ENCODE results near the gene KLF2. TPM values are rescaled to one million over a fixed set of nuclear protein-coding genes. Genes with fewer than 3 reads are reported as not detected.

The KLF2 gene
- total and polyA plus RNA-seq, 8 donors: 3.1 to 12.0 (median 5.2) TPM

DNA sequence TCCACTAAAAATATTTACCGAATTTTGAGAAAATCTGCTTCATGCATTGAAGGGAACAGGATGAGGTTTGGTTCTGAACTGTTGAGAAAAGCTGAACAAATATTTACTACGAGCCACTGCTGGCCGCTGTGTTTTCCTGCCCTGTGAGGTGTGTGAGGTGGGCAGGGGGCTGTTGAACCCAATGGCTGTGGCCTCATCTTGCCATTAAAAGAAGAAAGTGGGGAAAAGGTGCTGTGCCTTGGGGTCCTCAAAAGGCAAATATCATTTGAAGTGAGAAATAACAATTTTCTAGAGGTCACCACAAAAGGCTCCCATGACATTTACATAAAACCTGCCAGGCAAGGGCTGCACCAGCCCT, 44.7 kb downstream of the KLF2 start:
- Histone ChIP-seq H3K4me1 (peaks cover 0 to 3% (median 0%) of the 10 kb centered on the region in 3 donors), H3K27me3 (no peaks in the 10 kb centered on the region), H3K9me3 (no peaks in the 10 kb centered on the region), H3K27ac (no peak overlapping the region), H3K36me3 (no peaks in the 10 kb centered on the region), H3K4me3 (no peak overlapping the region)
- DNase-seq: no peak
- TF ChIP-seq, protein P1, sequence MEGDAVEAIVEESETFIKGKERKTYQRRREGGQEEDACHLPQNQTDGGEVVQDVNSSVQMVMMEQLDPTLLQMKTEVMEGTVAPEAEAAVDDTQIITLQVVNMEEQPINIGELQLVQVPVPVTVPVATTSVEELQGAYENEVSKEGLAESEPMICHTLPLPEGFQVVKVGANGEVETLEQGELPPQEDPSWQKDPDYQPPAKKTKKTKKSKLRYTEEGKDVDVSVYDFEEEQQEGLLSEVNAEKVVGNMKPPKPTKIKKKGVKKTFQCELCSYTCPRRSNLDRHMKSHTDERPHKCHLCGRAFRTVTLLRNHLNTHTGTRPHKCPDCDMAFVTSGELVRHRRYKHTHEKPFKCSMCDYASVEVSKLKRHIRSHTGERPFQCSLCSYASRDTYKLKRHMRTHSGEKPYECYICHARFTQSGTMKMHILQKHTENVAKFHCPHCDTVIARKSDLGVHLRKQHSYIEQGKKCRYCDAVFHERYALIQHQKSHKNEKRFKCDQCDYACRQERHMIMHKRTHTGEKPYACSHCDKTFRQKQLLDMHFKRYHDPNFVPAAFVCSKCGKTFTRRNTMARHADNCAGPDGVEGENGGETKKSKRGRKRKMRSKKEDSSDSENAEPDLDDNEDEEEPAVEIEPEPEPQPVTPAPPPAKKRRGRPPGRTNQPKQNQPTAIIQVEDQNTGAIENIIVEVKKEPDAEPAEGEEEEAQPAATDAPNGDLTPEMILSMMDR (IDR thresholded peaks at IDR 0.05): no peak
- intact Hi-C loops (cut with DNase I): no loop called here
- ATAC-seq: no peak
- 77 to 83% methylated on average over 3 of the region's 3 CpGs for WGBS, 2 donors
- FAIRE-seq: no peak

DNA sequence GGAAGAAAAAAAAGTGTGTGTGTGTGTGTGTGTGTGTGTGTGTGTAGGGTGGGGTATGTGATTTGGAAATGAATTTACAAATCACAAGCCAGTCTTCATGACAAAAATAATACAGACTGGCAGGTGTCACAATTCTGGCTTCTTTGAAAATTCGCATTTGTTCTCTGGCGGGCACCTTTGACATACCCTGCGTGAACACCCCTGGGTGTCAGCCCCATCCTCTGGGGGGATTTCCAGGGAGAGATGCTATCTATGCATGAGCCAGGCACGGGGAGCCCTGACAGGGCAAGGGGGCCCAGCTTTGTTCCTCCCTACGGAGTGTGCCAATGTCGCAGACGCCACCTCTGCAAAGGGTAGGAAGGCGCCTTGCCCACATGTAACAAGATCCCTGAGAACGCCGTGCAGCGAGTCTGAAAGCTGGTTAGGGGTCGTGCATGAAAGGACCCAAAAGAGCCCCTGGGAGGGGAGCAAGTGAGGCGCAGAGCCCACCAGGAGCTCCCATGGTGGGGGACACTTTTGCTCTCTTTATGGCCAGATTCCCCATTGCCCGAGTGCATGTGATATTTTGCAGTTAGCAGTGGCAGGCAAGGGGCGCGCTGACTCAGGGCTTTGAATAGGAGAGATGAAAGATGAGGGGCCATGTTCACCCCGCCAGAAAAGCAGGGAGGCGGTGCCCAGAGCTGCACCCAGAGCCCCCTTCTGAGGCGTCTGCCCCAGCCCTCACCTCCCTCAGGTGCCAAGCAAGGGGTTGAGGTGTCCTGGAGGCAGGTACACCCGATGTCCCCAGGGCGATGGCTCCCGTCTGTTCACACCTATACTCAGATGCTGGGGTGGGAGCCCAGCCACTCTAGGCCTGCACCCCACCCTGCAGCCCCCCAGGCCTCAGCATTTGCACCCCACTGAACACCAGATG, 45.3 kb downstream of the KLF2 start:
- ATAC-seq (no peak), DNase-seq (peak in 1 of 6 donors; percentile 39), FAIRE-seq (no peak)
- Histone ChIP-seq H3K9me3 (no peaks in the 10 kb centered on the region), H3K4me3 (no peak overlapping the region), H3K4me1 (peaks cover 0 to 3% (median 0%) of the 10 kb centered on the region in 3 donors), H3K27ac (no peak overlapping the region), H3K27me3 (no peaks in the 10 kb centered on the region), H3K36me3 (peaks cover 0 to 4% (median 0%) of the 10 kb centered on the region in 3 donors)
- 91 to 95% methylated on average over 22 of the region's 22 CpGs for whole genome bisulfite sequencing, 2 donors
- TF ChIP-seq, protein P1 (IDR thresholded peaks at IDR 0.05): no peak
- intact Hi-C loops (cut with DNase I): loop anchor here in 1 of 3 donors (10.0 kb wide), 1 partner anchor 125 kb away; no protein-coding TSS in a partner anchor

DNA sequence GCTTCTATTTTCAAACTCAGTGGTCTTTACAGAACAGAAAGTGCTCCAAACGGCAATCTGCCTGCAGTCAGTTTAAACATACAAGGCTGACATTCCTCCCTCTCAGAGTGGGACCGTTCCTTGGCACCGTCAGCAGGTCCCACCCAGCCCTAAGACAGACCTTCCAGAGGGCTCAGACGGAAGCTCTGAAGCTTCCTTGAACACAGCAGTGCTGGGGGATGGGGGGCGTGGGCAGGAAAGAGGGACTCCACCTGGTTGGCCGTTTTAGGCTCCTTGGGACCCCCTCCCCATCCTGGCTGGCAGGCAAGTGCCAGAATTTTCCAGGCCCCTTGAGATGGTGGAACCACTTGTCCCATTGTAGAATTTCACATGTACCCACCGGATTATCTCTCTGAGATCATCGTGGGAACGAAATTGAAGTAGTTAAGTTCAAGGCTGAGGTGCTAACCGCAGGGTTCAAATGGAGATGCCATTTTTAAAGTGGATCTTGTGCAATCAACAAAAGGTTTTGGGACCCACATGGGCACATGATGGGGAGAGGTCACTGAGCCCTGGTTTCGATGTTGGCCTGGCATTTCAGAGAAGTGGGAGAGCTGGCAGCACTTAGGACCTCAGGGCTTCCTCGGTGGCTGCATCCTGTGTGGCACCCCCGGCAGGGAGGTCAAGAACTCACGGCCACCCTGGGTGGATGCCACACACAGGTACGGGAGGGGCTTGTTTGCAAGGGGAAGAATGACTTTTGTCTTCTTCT, 46.2 kb downstream of the KLF2 start:
- peaks cover 0 to 3% (median 0%) of the 10 kb centered on the region in 3 donors for H3K4me1 ChIP-seq
- H3K36me3 ChIP-seq: peaks cover 0 to 12% (median 0%) of the 10 kb centered on the region in 3 donors
- H3K9me3 ChIP-seq: no peaks in the 10 kb centered on the region
- TF ChIP-seq, protein P1 (IDR thresholded peaks at IDR 0.05): no peak
- FAIRE-seq (no peak), DNase-seq (no peak), ATAC-seq (no peak)
- no peaks in the 10 kb centered on the region for H3K27me3 ChIP-seq
- H3K4me3 ChIP-seq: no peak overlapping the region
- H3K27ac ChIP-seq: no peak overlapping the region
- intact Hi-C loops (cut with DNase I): loop anchor here in 1 of 3 donors (10.0 kb wide), 1 partner anchor 126 kb away; no protein-coding TSS in a partner anchor
- 78 to 81% methylated on average over 15 of the region's 15 CpGs for WGBS, 2 donors

DNA sequence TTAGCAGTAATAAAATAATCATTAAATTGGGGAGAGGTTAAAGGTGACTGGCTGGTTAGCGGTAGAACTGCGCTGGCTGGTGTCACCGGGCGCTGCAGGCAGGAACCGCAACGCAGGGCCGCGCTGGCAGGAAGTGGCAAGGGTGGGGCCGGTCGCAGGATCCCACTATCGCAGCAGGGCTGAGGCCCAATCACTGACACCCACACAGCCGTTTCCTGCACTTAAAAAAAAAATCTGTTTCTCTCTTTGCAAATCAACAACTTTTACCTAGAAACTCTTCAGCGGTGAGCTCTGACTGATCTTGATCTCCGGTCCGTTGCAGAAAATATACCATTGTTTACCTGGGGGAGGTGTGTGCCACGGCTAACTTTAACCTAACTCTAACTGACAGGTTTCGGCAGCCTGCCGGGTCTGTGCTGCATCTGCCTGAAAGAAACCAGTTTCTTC, 46.9 kb downstream of the KLF2 start:
- no peak overlapping the region for H3K4me3 ChIP-seq
- FAIRE-seq (no peak), DNase-seq (no peak), ATAC-seq (peak in 3 of 4 donors; percentile 59 to 71 (median 60))
- no peak overlapping the region for H3K27ac ChIP-seq
- H3K36me3 ChIP-seq: peaks cover 0 to 18% (median 2%) of the 10 kb centered on the region in 3 donors
- WGBS, 2 donors: 80 to 81% methylated on average over 18 of the region's 18 CpGs
- no peaks in the 10 kb centered on the region for H3K9me3 ChIP-seq
- intact Hi-C loops (cut with DNase I): loop anchor here in 1 of 3 donors (10.0 kb wide), 1 partner anchor 127 kb away; no protein-coding TSS in a partner anchor
- no peaks in the 10 kb centered on the region for H3K27me3 ChIP-seq
- H3K4me1 ChIP-seq: peaks cover 0 to 3% (median 0%) of the 10 kb centered on the region in 3 donors
- TF ChIP-seq, protein P1 (IDR thresholded peaks at IDR 0.05): no peak

Measured in pancreas (tissue), 10 donors.